NCI-H1436 treated with DMSO at 0.1 percent for 48 hours (cell line): ENCODE measurements around the gene BZW2.

Experiments
- DNase-seq: peaks from one replicate; lab custom pipeline; 2025; lab: John Stamatoyannopoulos, UW

BZW2 gene

GRCh38 chr7:16645593-16646471, at the start of gene BZW2, which contains the start of gene ANKMY2:
Gene BZW2, plus strand, starts transcription at chr7:16646181. Its CDS starts 19,263 bp downstream, at chr7:16665444.
Gene ANKMY2, minus strand, starts transcription at chr7:16645754. Its CDS starts 181 bp downstream, at chr7:16645573.
- DNase-seq, result peak; percentile 86

- no peak for DNase-seq
Observed at GRCh38 chr7:16598015-16598414, 48.0 kb upstream of the BZW2 start.

GRCh38 chr7:16599860-16600259, 46.1 kb upstream of the BZW2 start:
- peak; percentile 1 for DNase-seq

- DNase-seq, result no peak
Observed at GRCh38 chr7:16603633-16604032, 42.3 kb upstream of the BZW2 start.

GRCh38 chr7:16604054-16604453, 41.9 kb upstream of the BZW2 start:
- no peak for DNase-seq

- no peak for DNase-seq
Observed at GRCh38 chr7:16606704-16607103, 39.3 kb upstream of the BZW2 start.

GRCh38 chr7:16609842-16610450, 36.0 kb upstream of the BZW2 start:
- DNase-seq, result no peak

GRCh38 chr7:16611711-16612110, 34.3 kb upstream of the BZW2 start:
- no peak for DNase-seq

- no peak for DNase-seq
Observed at GRCh38 chr7:16615228-16615627, 30.8 kb upstream of the BZW2 start.

GRCh38 chr7:16616122-16616521, 29.9 kb upstream of the BZW2 start:
- DNase-seq, result no peak

GRCh38 chr7:16616542-16616941, 29.4 kb upstream of the BZW2 start:
- no peak for DNase-seq

GRCh38 chr7:16619979-16620408, 26.0 kb upstream of the BZW2 start:
- no peak for DNase-seq

GRCh38 chr7:16626388-16626787, 19.6 kb upstream of the BZW2 start:
- no peak for DNase-seq

GRCh38 chr7:16627236-16627635, 18.7 kb upstream of the BZW2 start:
- no peak for DNase-seq

GRCh38 chr7:16630654-16631053, 15.3 kb upstream of the BZW2 start:
- no peak for DNase-seq

GRCh38 chr7:16634271-16634738, 11.7 kb upstream of the BZW2 start:
- DNase-seq, result no peak

GRCh38 chr7:16636555-16637101, 9.4 kb upstream of the BZW2 start:
- no peak for DNase-seq

GRCh38 chr7:16637379-16637778, 8.6 kb upstream of the BZW2 start:
- no peak for DNase-seq

GRCh38 chr7:16638282-16639280, 7.4 kb upstream of the BZW2 start:
- no peak for DNase-seq

- DNase-seq, result no peak
Observed at GRCh38 chr7:16644157-16644556, 1.8 kb upstream of the BZW2 start.
